Stimulated activated memory B cell treated with anti-CD40 and anti-IgM and Interleukin-4, amounts not matched to agents 10 μg/mL and 1 μg/mL and 100 μg/mL, for 72 hours (primary cell): ENCODE measurements around the gene CSTF1.

Source experiments
- ATAC-seq: fragments of 150-1000 bp; cut with Tn5 transposase; 2 replicates; pipeline ENCODE4 v1.10.0; 2021
- H3K27ac Mint-ChIP-seq: one replicate; pipeline ENCODE4 v1.8.0; 2022; ENCODE audit warnings: mild to moderate bottlenecking, mixed read lengths
- H3K27me3 Mint-ChIP-seq: one replicate; pipeline ENCODE4 v1.8.0; 2022; ENCODE audit warnings: mixed read lengths
- H3K36me3 Mint-ChIP-seq: one replicate; pipeline ENCODE4 v1.8.0; 2022; ENCODE audit warnings: mixed read lengths
- H3K4me1 Mint-ChIP-seq: one replicate; pipeline ENCODE4 v1.8.0; 2022; ENCODE audit warnings: mixed read lengths
- H3K4me3 Mint-ChIP-seq: one replicate; pipeline ENCODE4 v1.8.0; 2022; ENCODE audit warnings: mild to moderate bottlenecking, moderate library complexity, mixed read lengths
- H3K9me3 Mint-ChIP-seq: one replicate; pipeline ENCODE4 v1.8.0; 2022; ENCODE audit warnings: mixed read lengths

The CSTF1 gene

DNA sequence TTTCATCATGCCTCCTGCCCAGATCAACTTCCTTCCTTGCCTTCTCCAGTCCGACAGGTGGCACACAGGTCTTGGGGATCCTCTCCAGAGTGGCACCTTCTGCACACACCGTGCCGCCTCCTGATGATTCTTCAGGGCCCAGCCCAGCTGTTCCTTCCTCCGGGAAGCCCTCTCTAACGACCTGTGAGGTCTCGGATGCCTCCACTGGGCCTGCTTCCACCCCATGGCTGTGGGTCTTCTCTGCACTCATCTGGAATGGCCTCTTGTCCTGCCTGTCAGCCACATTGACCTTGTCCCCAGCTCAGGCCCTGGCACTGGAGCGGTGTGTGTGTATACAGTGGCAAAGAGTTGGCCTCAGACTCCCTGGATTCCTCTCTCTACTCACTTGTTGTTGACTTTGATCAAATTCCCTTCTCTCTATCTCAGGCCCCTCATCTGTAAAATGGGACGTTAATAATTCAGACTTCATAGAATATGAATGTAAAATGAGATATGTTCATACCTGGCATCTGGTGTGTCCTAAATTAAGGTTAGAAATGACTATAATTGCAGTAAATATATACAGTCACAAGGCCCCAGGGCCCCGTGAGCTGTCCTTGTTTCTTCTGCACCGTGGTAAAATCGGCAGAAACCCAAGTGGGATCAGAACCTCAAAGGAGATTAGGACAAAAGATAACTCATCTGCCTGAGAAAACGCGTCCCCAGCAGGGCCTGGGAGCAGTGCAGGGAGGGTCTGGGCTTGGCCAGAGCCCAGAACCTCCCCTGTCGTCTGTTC, 32.1 kb upstream of the CSTF1 start:
- Mint-ChIP-seq H3K9me3 (no peaks in the 10 kb centered on the region), H3K4me1 (peaks cover 14% of the 10 kb centered on the region), H3K27ac (peak overlapping the region; percentile 7), H3K27me3 (no peaks in the 10 kb centered on the region), H3K4me3 (peak overlapping the region; percentile 75), H3K36me3 (peaks cover 6% of the 10 kb centered on the region)
- no peak for ATAC-seq

DNA sequence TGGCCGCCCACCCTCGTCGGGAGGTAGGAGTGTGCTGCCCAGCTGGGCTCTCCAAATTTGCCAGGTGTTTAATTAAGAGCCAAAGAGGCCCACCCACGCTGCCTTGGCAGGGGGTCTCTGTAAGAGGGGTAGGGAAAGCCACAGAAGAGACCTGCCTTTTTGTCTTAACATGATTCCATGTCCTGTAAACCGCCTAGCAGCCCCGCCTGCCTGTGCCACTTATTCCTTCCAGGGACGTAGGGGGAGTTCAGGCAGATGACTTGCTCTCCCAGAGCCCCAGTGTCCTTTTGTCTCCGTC, 31.6 kb upstream of the CSTF1 start:
- H3K27ac Mint-ChIP-seq: no peak overlapping the region
- H3K36me3 Mint-ChIP-seq: peaks cover 12% of the 10 kb centered on the region
- no peak overlapping the region for H3K4me3 Mint-ChIP-seq
- no peak for ATAC-seq
- H3K4me1 Mint-ChIP-seq: peaks cover 14% of the 10 kb centered on the region
- H3K27me3 Mint-ChIP-seq: no peaks in the 10 kb centered on the region
- no peaks in the 10 kb centered on the region for H3K9me3 Mint-ChIP-seq

DNA sequence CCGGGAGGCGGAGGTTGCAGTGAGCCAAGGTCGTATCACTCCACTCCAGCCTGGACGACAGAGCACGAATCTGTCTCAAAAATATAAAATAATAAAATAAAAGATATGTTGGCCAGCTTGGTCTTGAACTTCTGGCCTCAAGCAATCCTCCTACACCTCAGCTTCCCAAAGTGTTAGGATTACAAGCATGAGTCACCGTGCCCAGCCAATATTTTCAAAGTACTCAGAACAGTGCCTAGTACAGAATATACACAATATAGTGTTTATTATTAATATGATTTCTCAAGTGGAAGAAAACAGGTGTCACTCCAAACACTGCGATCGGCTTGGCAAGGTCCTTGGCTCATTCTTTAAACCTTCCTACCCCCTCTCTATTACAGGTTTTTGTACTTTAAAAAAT, 30.5 kb upstream of the CSTF1 start:
- Mint-ChIP-seq H3K27ac (no peak overlapping the region), H3K4me1 (peaks cover 14% of the 10 kb centered on the region), H3K27me3 (no peaks in the 10 kb centered on the region), H3K4me3 (no peak overlapping the region), H3K36me3 (peaks cover 15% of the 10 kb centered on the region), H3K9me3 (no peaks in the 10 kb centered on the region)
- ATAC-seq: no peak

DNA sequence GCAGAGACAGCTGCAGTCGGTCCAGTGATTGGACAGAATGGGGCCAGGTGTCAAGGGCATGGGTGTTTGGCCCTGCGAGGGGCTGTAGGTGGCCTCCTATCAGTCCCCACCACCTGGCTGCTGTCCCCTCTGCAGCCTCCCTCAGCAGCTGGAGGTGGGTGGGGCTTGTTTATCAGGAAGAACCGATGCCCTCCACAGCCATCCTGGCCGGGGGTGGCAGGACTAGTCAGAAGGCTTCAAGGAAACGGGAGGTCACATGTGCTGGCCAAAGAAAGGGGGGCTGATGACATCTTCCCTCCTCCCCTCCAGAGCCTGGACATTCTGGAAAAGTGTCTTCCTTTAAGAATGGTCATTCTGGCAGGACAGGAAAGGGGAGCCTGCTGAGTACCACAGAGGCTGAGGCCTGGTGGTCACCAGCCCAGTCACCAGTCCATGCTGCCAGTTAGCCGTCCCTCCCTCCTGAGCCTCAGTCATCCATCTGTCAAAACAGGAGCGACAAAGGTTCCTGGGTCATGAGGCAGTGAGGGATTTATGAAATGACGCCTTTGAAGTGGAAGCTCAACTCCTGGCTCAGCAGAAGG, 29.5 kb upstream of the CSTF1 start:
- Mint-ChIP-seq H3K36me3 (peaks cover 15% of the 10 kb centered on the region), H3K27ac (no peak overlapping the region), H3K9me3 (no peaks in the 10 kb centered on the region), H3K27me3 (no peaks in the 10 kb centered on the region), H3K4me3 (no peak overlapping the region), H3K4me1 (peaks cover 14% of the 10 kb centered on the region)
- no peak for ATAC-seq

DNA sequence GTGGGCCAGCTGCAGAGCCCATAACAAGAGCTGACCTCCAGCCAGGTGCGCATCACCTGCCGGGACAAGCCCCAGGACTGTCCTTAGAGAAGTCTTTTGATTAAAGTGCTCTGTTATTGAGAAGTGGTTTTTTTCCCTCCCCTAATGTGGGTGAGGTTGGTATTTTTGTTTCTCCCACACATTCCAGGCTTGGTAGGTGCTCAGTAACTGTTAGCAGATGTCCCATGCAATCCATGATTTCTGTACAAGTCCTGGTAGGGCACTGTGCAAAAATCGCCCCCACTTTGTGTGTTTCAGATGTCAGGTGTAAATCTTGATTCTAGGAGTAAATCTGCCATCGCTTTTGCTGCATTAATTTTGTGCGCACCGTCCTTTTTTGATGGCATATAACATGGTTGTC, 29.0 kb upstream of the CSTF1 start:
- H3K27ac Mint-ChIP-seq: no peak overlapping the region
- no peak for ATAC-seq
- peaks cover 14% of the 10 kb centered on the region for H3K4me1 Mint-ChIP-seq
- no peak overlapping the region for H3K4me3 Mint-ChIP-seq
- no peaks in the 10 kb centered on the region for H3K9me3 Mint-ChIP-seq
- H3K36me3 Mint-ChIP-seq: peaks cover 15% of the 10 kb centered on the region
- no peaks in the 10 kb centered on the region for H3K27me3 Mint-ChIP-seq

DNA sequence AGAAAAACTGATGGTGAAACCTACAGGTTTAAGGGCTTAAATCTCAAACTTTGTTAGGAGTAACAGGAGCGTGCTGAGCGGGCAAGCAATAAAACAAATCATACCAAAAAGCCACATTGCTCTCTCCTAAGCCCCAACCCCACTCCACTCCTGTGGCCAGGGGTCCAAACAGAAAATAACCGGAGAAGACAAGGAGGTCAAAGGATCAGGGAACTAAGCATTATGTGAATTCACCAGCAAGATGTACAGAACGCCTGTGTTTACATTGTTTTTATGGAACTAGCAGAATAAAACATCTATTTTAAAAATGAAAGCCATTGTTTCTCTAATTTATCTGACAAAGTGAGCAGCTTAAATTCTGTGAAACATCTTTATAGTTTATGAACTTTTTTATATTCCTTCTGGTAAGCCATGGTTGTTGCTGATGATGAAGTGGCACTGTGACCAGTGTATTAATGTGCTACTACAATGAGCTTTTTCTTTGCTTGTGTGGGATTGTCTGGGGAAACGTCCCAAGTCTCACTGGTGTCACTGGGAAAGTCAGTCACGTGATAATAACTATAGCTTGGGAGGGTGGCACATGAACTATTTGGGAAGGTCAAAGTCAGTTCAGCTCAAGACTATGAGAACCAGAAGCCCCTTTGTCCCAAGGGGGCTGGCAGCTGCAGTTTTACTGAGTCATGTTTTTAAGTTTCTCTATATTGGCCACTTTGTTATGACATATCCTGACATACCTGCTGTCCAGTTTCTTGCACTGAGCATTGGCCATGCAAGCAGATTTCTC, 23.9 kb upstream of the CSTF1 start:
- no peak overlapping the region for H3K27ac Mint-ChIP-seq
- no peaks in the 10 kb centered on the region for H3K9me3 Mint-ChIP-seq
- no peak overlapping the region for H3K4me3 Mint-ChIP-seq
- H3K4me1 Mint-ChIP-seq: no peaks in the 10 kb centered on the region
- no peak for ATAC-seq
- peaks cover 36% of the 10 kb centered on the region for H3K36me3 Mint-ChIP-seq
- no peaks in the 10 kb centered on the region for H3K27me3 Mint-ChIP-seq

DNA sequence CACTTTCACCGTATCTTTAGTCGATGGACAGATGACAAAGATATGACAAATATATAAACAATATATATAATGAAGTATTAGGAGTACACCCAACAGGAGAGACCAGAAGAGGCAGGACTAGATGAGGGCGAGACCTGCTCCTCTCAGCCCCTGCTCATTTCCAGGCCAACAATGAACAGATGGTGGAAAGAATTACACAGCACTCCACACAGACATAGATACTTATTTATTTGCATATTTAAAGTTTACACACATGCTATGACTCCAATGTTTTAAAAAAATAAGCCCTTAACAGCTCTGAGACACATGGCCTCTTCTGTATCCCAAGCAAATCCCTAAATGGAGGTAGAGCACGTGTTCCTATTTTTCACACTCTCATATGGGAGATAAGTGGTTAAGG, 23.3 kb upstream of the CSTF1 start:
- Mint-ChIP-seq H3K27ac (no peak overlapping the region), H3K4me3 (no peak overlapping the region), H3K9me3 (no peaks in the 10 kb centered on the region), H3K36me3 (peaks cover 40% of the 10 kb centered on the region), H3K4me1 (no peaks in the 10 kb centered on the region), H3K27me3 (no peaks in the 10 kb centered on the region)
- no peak for ATAC-seq

DNA sequence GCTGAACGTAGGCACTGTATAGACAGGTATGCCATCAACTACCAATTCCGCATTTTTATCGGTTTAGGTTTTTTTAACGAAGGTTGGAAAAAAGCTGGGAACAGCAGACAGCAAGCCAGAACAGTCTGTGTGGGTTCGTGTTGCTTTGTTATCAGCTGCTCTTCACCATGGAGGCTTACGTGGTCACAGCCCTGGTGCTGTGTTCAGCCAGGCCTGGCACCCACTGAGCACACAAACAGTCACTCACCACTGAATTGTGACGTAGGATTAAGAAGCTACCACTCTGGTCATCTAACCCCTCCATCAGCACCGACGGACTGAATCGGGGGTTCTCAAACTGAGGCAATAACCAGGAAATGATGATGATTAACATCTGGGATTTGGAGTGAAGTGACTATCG, 20.5 kb upstream of the CSTF1 start:
- H3K9me3 Mint-ChIP-seq: no peaks in the 10 kb centered on the region
- peaks cover 32% of the 10 kb centered on the region for H3K36me3 Mint-ChIP-seq
- no peaks in the 10 kb centered on the region for H3K4me1 Mint-ChIP-seq
- H3K27me3 Mint-ChIP-seq: no peaks in the 10 kb centered on the region
- no peak overlapping the region for H3K27ac Mint-ChIP-seq
- ATAC-seq: no peak
- H3K4me3 Mint-ChIP-seq: no peak overlapping the region

DNA sequence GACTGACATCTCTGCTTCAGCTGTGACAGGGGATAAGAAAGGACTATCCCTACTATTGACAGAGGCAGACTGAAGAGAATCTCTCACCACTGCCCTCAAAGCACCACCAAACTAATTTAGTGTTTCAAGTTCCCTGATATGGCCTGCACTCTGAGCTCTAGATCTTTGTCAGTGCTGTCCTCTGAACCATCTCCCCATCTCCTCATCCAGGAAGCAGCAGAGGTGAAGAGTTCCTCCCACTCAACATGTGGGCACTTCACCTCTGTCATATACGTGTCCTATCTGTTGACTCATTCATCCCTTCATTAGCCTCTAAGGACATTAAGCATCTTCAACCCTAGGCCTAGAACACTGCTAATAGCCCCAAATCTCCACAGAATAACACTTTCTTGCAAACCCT, 19.6 kb upstream of the CSTF1 start:
- Mint-ChIP-seq H3K4me3 (no peak overlapping the region), H3K4me1 (no peaks in the 10 kb centered on the region), H3K27ac (no peak overlapping the region), H3K9me3 (no peaks in the 10 kb centered on the region), H3K27me3 (no peaks in the 10 kb centered on the region), H3K36me3 (peaks cover 32% of the 10 kb centered on the region)
- no peak for ATAC-seq

DNA sequence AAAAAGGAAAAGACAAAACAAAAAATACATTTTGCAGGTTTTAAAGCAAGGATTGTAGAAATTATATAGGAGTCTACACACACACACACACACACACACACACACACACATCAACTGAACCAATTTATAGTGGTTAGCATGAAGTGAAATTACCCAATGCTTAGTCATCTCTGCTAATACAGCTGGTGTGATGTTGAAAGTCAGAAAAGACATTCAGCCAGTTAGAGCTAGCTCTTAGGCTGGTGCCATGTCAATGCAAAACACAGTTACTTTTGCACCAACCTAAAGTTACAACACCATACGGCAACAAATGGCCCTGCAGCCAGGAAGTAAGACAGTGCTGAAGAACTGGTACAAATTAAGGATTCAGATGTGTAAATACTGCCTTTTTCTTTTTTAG, 18.5 kb upstream of the CSTF1 start:
- Mint-ChIP-seq H3K27ac (no peak overlapping the region), H3K4me3 (no peak overlapping the region), H3K27me3 (no peaks in the 10 kb centered on the region), H3K9me3 (no peaks in the 10 kb centered on the region), H3K4me1 (no peaks in the 10 kb centered on the region), H3K36me3 (peaks cover 40% of the 10 kb centered on the region)
- no peak for ATAC-seq

DNA sequence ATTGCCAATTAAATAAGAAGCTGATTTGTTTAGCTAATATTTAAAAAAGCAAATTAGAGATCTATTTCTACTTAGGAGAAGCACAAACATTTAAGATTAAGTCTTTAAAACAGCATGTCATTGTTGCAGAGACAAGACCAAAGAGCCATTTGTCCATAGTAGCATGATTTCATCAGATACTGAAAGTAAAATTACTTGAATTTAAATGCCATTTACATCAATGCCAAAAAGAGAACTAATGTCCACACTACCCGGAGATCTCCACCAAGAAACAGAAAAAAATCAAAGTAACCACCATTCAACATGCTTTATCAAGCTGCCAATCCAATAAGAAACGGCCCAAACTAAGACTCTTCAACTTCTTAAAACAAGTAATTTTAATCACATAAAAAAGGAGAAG, 16.1 kb upstream of the CSTF1 start:
- Mint-ChIP-seq H3K4me3 (no peak overlapping the region), H3K4me1 (no peaks in the 10 kb centered on the region), H3K9me3 (no peaks in the 10 kb centered on the region), H3K27me3 (no peaks in the 10 kb centered on the region), H3K36me3 (peaks cover 34% of the 10 kb centered on the region), H3K27ac (no peak overlapping the region)
- no peak for ATAC-seq

DNA sequence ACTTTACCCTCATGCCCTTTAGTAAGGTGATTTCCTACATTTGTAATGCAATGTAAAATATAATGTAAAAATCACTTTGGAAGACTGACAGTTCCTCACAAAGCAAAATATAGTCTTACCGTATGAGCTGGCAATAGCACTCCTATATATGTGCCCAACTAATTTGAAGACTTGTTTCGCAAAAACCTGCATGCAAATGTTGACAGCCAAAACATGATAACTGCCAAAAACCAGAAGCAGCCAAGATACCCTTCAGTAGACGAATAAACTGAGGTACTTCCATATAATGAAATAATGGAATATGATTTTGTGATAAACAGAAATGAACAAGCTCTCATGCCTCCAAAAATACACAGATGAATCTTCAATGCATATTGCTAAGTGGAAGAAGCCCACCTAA, 14.1 kb upstream of the CSTF1 start:
- H3K9me3 Mint-ChIP-seq: no peaks in the 10 kb centered on the region
- ATAC-seq: no peak
- H3K4me1 Mint-ChIP-seq: no peaks in the 10 kb centered on the region
- peaks cover 32% of the 10 kb centered on the region for H3K36me3 Mint-ChIP-seq
- no peak overlapping the region for H3K27ac Mint-ChIP-seq
- H3K27me3 Mint-ChIP-seq: no peaks in the 10 kb centered on the region
- no peak overlapping the region for H3K4me3 Mint-ChIP-seq

DNA sequence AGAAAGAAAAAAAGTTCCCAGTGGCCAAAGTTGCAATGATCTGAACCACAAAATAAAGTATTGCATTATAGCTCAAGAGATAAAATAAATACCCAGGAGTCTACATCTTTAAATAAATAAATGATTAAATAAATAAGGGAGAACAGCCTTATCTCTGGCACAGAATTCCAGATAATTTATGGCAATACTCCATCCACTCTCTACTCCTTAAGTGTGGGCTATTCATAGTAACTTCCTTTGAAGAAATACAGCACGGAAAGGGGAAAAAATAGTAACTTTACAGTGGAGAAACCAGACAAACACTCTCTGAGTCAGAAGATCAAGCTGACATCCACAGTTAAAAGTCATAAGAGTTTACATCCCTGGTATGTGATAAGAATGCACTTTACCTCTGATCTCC, 12.1 kb upstream of the CSTF1 start:
- peaks cover 33% of the 10 kb centered on the region for H3K36me3 Mint-ChIP-seq
- H3K9me3 Mint-ChIP-seq: no peaks in the 10 kb centered on the region
- H3K27me3 Mint-ChIP-seq: no peaks in the 10 kb centered on the region
- no peak overlapping the region for H3K4me3 Mint-ChIP-seq
- no peak overlapping the region for H3K27ac Mint-ChIP-seq
- H3K4me1 Mint-ChIP-seq: no peaks in the 10 kb centered on the region
- no peak for ATAC-seq

DNA sequence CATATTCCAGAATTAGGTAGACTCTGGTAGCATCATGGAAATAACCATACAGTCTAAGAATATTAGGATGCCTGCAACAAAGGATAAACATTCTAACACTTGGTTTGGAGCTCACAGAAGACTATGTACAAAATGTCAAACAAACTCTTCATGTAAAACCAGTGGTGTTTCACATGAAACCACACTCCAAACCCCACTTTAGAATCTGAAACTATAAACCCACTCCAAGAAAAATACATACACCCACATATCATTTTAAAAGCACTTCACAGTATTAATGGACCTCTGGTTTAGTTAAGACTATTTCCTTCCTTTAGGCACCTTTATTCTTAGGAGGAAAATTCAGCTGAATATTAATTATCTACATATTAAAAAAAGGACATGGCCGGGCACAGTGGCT, 10.9 kb upstream of the CSTF1 start:
- Mint-ChIP-seq H3K9me3 (no peaks in the 10 kb centered on the region), H3K27ac (no peak overlapping the region), H3K4me3 (no peak overlapping the region), H3K27me3 (no peaks in the 10 kb centered on the region), H3K4me1 (no peaks in the 10 kb centered on the region), H3K36me3 (peaks cover 39% of the 10 kb centered on the region)
- no peak for ATAC-seq

DNA sequence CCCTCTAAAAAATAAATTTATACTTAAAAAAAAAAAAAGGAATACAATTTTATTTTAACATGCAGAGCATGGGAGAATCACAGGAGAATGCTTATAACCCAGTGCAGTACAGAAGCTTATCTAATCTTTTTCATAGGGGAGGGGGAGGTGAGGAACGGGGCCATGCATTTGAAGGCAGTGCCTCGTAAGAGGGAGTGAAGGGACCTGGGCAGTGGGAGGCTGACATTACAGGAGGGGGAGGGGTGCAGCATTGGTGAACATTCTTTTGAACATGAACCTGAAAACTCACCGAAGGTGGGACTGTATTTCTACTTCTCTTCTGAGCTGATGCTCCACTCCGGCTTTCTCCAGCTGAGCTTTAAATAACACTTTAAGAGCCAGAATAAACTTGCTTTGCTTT, 9.7 kb upstream of the CSTF1 start:
- H3K4me3 Mint-ChIP-seq: no peak overlapping the region
- no peaks in the 10 kb centered on the region for H3K4me1 Mint-ChIP-seq
- peaks cover 37% of the 10 kb centered on the region for H3K36me3 Mint-ChIP-seq
- H3K9me3 Mint-ChIP-seq: no peaks in the 10 kb centered on the region
- no peaks in the 10 kb centered on the region for H3K27me3 Mint-ChIP-seq
- ATAC-seq: no peak
- H3K27ac Mint-ChIP-seq: no peak overlapping the region

DNA sequence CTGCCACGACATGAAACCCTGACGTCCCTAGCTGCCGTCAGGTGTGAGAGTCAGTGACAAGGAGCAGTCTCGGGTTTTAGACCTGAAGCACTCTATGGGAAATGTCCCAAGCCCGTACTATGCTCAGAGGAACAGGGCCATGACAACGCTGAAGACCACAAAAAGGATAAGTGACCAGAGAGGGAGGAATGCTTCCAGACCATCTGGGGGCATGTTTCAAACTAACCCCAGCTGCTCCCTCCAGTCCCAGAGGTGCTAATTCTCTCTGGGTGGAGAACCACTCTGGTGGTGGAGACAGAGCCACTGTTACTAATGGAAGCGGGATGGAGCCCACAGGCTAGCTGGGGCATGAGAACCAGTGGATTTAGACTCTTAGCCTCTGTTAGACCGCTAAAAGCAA, 9.1 kb upstream of the CSTF1 start:
- Mint-ChIP-seq H3K36me3 (peaks cover 35% of the 10 kb centered on the region), H3K27ac (no peak overlapping the region)

More for the DNA sequence above, 9.1 kb upstream of the CSTF1 start:
- no peaks in the 10 kb centered on the region for H3K4me1 Mint-ChIP-seq
- H3K9me3 Mint-ChIP-seq: no peaks in the 10 kb centered on the region
- H3K4me3 Mint-ChIP-seq: no peak overlapping the region
- no peak for ATAC-seq
- H3K27me3 Mint-ChIP-seq: no peaks in the 10 kb centered on the region
